CD4-positive, alpha-beta T cell treated with Interleukin-6 at 100 ng/mL for 8 hours (primary cell): Measurements from ENCODE around the gene FAM98A.

Source experiments
- DNase-seq: peaks from one replicate; pipeline ENCODE4 v3.0.0-alpha.2; 2020; ENCODE audit warnings: mixed read lengths, low spot score

Gene FAM98A

DNA sequence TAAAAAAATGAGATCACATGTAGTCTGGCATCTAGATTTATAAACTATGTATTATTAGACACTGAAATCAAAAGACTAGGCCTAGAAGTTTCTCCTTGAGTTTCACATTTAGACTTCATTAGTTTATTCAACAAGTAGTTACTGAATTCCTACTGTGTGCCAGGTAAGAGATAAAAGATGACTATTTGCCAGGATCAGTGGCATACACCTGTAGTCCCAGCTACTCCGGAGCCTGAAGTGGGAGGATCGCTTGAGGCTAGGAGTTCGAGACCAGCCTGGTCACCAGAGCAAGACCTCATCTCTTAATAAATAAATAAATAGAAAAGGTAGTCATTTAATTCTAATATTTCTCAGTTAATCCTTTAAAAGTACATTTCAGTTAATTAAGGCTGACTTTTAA, 2.1 kb downstream of the FAM98A start:
- no peak for DNase-seq

GRCh38 chr2:33595385-33595784, 3.7 kb downstream of the FAM98A start:
- DNase-seq: no peak

DNA sequence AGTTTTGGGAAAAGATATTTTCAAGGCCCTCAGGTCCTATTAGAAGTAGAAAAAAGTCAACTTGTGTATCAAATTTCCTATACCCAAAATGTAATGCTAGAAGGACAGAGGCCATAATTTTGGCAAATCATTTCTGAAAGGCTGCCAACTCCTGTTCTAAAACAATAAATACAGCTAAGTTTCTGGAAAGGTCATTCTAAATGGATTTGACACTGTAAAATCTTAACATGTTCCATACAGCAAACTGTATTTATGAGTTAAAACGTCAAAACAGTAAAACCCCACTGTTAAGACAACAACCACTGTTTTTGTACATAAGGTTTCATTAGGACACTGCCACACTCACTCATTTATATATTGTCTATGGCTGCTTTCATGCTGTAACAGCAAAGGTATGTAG, 9.7 kb downstream of the FAM98A start:
- DNase-seq: no peak

- DNase-seq: no peak
Measured at GRCh38 chr2:33588232-33588631, 10.9 kb downstream of the FAM98A start.

GRCh38 chr2:33586766-33587165, 12.3 kb downstream of the FAM98A start:
- no peak for DNase-seq

GRCh38 chr2:33583194-33583938, 15.7 kb downstream of the FAM98A start:
- DNase-seq: peak; percentile 19

- no peak for DNase-seq
Measured at GRCh38 chr2:33581872-33582271, 17.2 kb downstream of the FAM98A start.

DNA sequence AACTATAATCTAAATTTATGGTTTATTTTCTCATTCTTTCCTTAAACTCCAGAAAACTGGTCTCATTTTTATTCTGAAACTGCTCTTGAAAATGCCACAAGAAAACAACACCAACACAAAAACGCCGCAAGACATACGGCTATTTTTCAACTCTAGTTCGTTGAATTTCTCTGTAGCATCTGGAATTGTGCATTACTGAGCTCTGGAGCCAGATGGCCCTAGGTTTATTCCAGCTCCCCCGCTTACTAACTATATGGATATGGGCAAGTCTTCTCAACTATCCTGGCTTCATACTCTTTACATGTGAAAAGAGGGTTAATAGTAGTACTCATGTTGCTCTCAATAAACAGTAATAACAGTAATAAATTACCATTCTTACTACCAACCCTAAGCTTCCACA, 19.9 kb downstream of the FAM98A start:
- DNase-seq: no peak

- no peak for DNase-seq
Measured at GRCh38 chr2:33577668-33578067, 21.4 kb downstream of the FAM98A start.

- DNase-seq: no peak
Measured at GRCh38 chr2:33577084-33577483, 22.0 kb downstream of the FAM98A start.

DNA sequence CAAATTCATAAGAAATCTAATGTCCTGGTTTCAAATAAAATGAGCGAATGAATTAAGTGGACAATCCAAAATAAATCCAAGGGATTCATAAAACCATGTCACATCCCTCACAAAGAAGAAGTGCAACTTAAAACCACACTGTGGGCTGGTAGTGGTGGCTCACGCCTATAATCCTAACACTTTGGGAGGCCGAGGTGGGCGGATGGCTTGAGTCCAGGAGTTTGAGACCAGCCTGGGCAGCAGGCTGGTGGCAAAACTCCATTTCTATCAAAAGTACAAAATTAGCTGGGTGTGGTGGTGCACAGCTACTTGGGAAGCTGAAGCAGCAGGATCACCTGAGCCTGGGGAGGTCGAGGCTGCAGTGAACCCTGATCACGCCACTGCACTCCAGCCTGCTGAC, 25.4 kb downstream of the FAM98A start:
- DNase-seq: no peak

GRCh38 chr2:33570681-33571080, 28.4 kb downstream of the FAM98A start:
- no peak for DNase-seq

DNA sequence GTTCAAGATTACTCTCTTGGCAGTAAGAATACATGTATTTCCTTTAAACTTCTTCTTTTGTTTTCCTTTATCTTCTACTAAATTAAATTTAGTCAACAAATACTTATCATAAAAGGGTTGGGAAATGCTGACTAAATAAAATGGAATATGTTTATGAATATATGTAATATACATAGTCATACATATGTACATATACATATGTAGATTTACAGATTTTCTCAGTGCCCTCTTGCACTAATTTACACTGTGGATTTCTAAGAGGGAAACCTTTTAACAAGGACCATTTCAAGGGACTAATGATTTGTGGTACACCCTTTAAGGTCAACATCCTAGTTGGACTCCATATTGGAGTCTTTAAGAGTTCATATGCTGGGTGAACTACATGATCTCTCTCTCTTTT, 37.2 kb downstream of the FAM98A start:
- no peak for DNase-seq

DNA sequence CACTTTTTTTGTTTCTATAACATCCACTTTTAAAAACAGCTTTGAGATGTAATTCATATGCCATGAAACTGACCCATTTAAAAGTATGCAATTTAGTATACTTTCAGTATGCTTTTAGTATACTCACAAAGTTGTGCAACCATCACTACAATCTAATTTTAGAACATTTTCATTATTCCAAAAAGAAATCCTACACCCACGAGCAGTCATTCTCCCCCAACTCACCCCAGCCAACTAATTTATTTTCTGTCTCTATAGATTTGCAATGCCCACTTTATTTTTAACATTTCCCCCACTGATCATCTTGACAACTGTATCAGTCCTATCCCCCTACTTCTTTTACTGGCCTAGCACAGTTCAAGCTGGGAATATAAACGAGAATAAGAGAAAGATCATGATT, 39.1 kb downstream of the FAM98A start:
- no peak for DNase-seq

DNA sequence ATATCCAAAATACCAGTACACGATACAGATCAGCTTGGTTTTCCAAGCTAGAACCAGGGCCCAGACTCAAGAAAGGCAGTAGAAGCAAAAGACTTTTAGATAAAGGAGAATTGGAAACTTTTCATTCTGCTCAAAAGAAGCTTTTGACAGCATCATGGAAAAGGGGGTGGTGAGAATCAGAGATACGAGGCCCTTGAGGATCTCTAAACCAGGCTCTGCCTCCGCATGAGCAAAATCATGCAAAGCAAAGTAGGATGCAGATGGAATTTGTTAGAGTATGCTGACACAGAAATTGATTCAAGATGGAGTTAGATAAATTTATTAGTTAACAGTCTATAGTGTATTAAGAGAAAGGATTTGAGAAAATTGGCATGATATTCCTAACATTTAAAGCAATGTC, 39.8 kb downstream of the FAM98A start:
- no peak for DNase-seq

DNA sequence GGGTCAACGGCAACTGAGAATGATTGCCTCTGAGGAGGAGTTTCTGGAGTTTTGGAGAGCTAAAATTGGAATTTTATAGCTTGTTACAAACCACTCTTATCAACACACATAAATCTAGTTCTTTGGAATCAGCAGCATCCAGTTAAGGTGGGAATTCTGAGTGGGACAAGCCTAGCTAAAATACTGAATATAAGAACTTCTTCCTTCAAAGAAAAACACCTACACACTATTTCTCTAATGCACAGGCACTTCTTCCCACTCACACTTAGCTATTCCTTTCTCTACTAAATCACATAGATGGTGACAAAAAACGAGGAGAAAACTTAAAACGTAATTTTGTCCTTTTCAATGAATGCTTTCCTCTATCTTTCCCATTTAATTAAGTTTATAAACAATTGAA, 43.4 kb downstream of the FAM98A start:
- DNase-seq: no peak

GRCh38 chr2:33552758-33553461, 46.2 kb downstream of the FAM98A start:
- DNase-seq: no peak

DNA sequence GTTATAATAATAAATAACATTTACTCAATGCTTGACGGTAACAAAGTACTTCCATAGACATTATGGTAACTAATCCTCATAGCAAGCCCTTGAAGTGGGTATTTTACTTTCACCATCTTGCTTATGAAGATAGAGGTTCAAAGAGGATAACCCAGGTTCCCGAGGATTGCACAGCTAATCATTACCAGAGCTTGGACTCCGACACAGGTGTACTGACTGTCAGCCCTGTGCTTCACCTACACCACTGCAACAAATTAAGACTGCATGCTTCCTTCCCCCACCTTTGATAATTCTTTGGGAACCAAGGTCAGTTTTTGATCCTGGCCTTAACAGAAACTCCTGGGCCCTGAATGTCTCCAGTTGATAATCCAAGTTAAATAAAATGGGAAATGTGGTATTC, 48.9 kb downstream of the FAM98A start:
- DNase-seq: no peak

GRCh38 chr2:33541243-33541642, 57.9 kb downstream of the FAM98A start:
- no peak for DNase-seq

- DNase-seq: no peak
Measured at GRCh38 chr2:33535421-33535820, 63.7 kb downstream of the FAM98A start.
